Suprapubic skin (tissue), 4 donors: ENCODE measurements around the gene NME3. TPM values are rescaled to one million over a fixed set of nuclear protein-coding genes. Genes with fewer than 3 reads are reported as not detected.

Experiments used
- DNase-seq, 2 donors: peaks; one replicate each; pipeline ENCODE4 v3.0.0-alpha.2; 2019; ENCODE audit warnings: low spot score in 2 of 2
- H3K27ac ChIP-seq: fragments of 200-600 bp; sonication (generic); one replicate; pipeline ENCODE4 v1.5.1; 2019
- H3K27me3 ChIP-seq: fragments of 200-600 bp; sonication (generic); one replicate; pipeline ENCODE4 v1.5.1; 2019
- H3K36me3 ChIP-seq: fragments of 200-600 bp; sonication (generic); one replicate; pipeline ENCODE4 v1.5.1; 2019
- H3K4me1 ChIP-seq: fragments of 200-600 bp; sonication (generic); one replicate; pipeline ENCODE4 v1.5.1; 2019
- H3K4me3 ChIP-seq: fragments of 200-600 bp; sonication (generic); one replicate; pipeline ENCODE4 v1.5.1; 2019; ENCODE audit warnings: mild to moderate bottlenecking
- H3K9me3 ChIP-seq: fragments of 200-600 bp; sonication (generic); one replicate; pipeline ENCODE4 v1.5.1; 2019
- EP300 ChIP-seq: sonication (generic); formaldehyde crosslinking; IDR thresholded peaks from one replicate; pipeline ENCODE4 v1.6.1; 2017; ENCODE audit warnings: antibody characterized with exemption
- POLR2A ChIP-seq, 2 donors: fragments of 450-650 bp; IDR thresholded peaks; one replicate each; pipeline ENCODE4 v1.6.1; 2017; ENCODE audit warnings: antibody characterized with exemption in 2 of 2, mild to moderate bottlenecking in 2 of 2, moderate library complexity in 2 of 2
- POLR2AphosphoS5 ChIP-seq, 3 donors: sonication (generic); formaldehyde crosslinking; IDR thresholded peaks; one replicate each; pipeline ENCODE4 v1.6.1; 2017; ENCODE audit warnings: antibody characterized with exemption in 3 of 3
- whole genome bisulfite sequencing: methylation state at CpG from one replicate; pipeline ENCODE4 v1.1.5; 2018; 5-methylcytosine and 5-hydroxymethylcytosine counted together
- total RNA-seq, 4 donors: library from RNA; depleted of rRNA; stranded (reverse); fragments of >200 nt; gene quantifications; one replicate each; pipeline ENCODE4 v1.1.0, GENCODE V29; 2016
- TF ChIP-seq, protein P1 (sequence below), 2 donors: fragments of 200-600 bp in 1 of 2; fragments of 450-650 bp in 1 of 2; sonication (generic) in 1 of 2; IDR thresholded peaks; one replicate each; pipeline ENCODE4 v1.5.1; 2016 to 2019; ENCODE audit warnings: antibody characterized with exemption in 2 of 2, mild to moderate bottlenecking in 1 of 2, moderate library complexity in 1 of 2

NME3 gene
- total RNA-seq, 4 donors from 2014 or later: 76.9 to 115 (median 103) TPM

GRCh38 chr16:1777375-1778199, 6.2 kb upstream of the NME3 start:
- 81% methylated on average over 12 of the region's 36 CpGs for WGBS
- peaks cover 50% of the 10 kb centered on the region for H3K36me3 ChIP-seq
- H3K4me1 ChIP-seq: peaks cover 34% of the 10 kb centered on the region

GRCh38 chr16:1776991-1777374, 5.6 kb upstream of the NME3 start:
- no peak for DNase-seq
- 81% methylated on average over 16 of the region's 22 CpGs for WGBS
- Histone ChIP-seq H3K27me3 (no peaks in the 10 kb centered on the region), H3K4me1 (peaks cover 39% of the 10 kb centered on the region), H3K27ac (no peak overlapping the region), H3K36me3 (peaks cover 50% of the 10 kb centered on the region), H3K4me3 (no peak overlapping the region), H3K9me3 (no peaks in the 10 kb centered on the region)
- no peak for TF ChIP-seq POLR2A (IDR thresholded peaks at IDR 0.05)
- TF ChIP-seq, protein P1, sequence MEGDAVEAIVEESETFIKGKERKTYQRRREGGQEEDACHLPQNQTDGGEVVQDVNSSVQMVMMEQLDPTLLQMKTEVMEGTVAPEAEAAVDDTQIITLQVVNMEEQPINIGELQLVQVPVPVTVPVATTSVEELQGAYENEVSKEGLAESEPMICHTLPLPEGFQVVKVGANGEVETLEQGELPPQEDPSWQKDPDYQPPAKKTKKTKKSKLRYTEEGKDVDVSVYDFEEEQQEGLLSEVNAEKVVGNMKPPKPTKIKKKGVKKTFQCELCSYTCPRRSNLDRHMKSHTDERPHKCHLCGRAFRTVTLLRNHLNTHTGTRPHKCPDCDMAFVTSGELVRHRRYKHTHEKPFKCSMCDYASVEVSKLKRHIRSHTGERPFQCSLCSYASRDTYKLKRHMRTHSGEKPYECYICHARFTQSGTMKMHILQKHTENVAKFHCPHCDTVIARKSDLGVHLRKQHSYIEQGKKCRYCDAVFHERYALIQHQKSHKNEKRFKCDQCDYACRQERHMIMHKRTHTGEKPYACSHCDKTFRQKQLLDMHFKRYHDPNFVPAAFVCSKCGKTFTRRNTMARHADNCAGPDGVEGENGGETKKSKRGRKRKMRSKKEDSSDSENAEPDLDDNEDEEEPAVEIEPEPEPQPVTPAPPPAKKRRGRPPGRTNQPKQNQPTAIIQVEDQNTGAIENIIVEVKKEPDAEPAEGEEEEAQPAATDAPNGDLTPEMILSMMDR (IDR thresholded peaks at IDR 0.05): no peak
- no peak for TF ChIP-seq POLR2AphosphoS5 (IDR thresholded peaks at IDR 0.05)
- TF ChIP-seq EP300: no peak

More at GRCh38 chr16:1777375-1778199, 6.2 kb upstream of the NME3 start:
- H3K4me3 ChIP-seq: no peak overlapping the region
- DNase-seq: no peak
- TF ChIP-seq, protein P1 (IDR thresholded peaks at IDR 0.05): no peak
- no peak for TF ChIP-seq EP300
- no peak for TF ChIP-seq POLR2A (IDR thresholded peaks at IDR 0.05)
- no peak for TF ChIP-seq POLR2AphosphoS5 (IDR thresholded peaks at IDR 0.05)
- no peaks in the 10 kb centered on the region for H3K9me3 ChIP-seq
- no peak overlapping the region for H3K27ac ChIP-seq
- no peaks in the 10 kb centered on the region for H3K27me3 ChIP-seq

DNA sequence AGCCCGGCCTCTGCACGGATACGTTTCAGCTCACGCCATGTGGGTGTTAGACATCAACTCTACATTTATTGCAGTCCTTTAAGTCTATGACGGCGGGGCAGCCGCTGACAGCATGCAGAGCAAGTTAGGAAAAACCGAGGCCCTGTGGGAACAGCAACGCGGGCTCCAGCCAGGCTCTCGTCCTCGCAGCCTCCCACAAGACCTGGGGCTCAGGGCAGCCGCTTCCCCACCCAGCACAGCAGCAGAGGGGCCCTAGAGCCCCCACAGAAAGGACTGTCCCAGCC, 5.3 kb upstream of the NME3 start:
- no peaks in the 10 kb centered on the region for H3K9me3 ChIP-seq
- WGBS: 83% methylated on average over 10 of the region's 13 CpGs
- H3K36me3 ChIP-seq: peaks cover 50% of the 10 kb centered on the region
- H3K27ac ChIP-seq: no peak overlapping the region
- no peaks in the 10 kb centered on the region for H3K27me3 ChIP-seq
- no peak for DNase-seq
- H3K4me3 ChIP-seq: no peak overlapping the region
- H3K4me1 ChIP-seq: peaks cover 40% of the 10 kb centered on the region
- TF ChIP-seq POLR2A (IDR thresholded peaks at IDR 0.05) (no peak), EP300 (no peak)

DNA sequence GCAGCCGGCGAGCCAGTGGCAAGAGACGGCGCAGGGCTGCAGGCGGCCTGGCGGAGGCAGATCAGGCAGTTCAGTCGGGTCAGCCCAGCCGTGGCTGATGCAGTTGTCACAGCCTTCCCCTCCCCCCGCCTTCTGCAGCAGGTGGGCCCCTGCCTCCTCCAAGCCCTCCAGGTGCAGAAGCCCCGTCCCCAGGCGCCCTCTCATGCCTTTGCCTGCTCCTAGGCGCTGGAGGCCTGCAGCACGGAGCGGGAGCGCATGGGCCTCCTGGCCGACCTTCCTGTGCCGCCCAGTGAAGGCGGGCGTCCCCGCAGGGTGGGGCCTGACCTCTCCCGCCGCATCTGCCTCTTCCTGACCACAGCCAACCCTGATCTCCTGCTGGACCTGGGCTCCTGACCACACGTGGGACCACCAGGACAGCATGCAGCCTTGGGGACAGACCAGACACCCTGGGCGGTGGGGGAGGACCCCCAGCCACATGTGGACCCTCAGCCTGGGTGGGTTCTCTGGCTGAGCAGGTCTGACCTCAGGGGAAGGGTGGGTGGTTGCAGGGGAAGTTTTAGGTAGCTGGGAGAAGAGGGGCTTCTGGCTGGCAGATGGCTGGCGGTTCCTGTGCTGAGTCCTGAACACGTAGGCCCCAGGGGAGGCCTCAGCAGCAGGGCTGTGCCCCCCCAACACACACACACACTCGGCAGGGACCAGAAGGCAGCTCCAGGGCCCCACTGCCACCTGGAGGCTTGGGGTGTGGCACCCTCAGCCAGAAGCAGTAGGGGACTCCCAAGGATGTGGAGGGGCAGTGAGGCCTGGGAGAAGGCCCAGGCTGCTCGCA, 4.7 kb upstream of the NME3 start:
- no peak for DNase-seq
- H3K27ac ChIP-seq: no peak overlapping the region
- H3K27me3 ChIP-seq: no peaks in the 10 kb centered on the region
- peaks cover 50% of the 10 kb centered on the region for H3K36me3 ChIP-seq
- no peaks in the 10 kb centered on the region for H3K9me3 ChIP-seq
- no peak overlapping the region for H3K4me3 ChIP-seq
- 78% methylated on average over 13 of the region's 28 CpGs for WGBS
- peaks cover 37% of the 10 kb centered on the region for H3K4me1 ChIP-seq
- TF ChIP-seq, protein P1 (IDR thresholded peaks at IDR 0.05): no peak
- TF ChIP-seq POLR2AphosphoS5 (IDR thresholded peaks at IDR 0.05) (no peak), EP300 (no peak), POLR2A (IDR thresholded peaks at IDR 0.05) (no peak)

- Histone ChIP-seq H3K27me3 (no peaks in the 10 kb centered on the region), H3K36me3 (peaks cover 48% of the 10 kb centered on the region), H3K4me1 (peaks cover 39% of the 10 kb centered on the region), H3K27ac (no peak overlapping the region), H3K4me3 (no peak overlapping the region), H3K9me3 (no peaks in the 10 kb centered on the region)
- TF ChIP-seq, protein P1 (IDR thresholded peaks at IDR 0.05): no peak
- TF ChIP-seq POLR2A (IDR thresholded peaks at IDR 0.05) (no peak), POLR2AphosphoS5 (IDR thresholded peaks at IDR 0.05) (no peak), EP300 (no peak)
- 89% methylated on average over 20 of the region's 30 CpGs for WGBS
- DNase-seq: no peak
Observed at GRCh38 chr16:1775006-1775845, 3.9 kb upstream of the NME3 start.
